Mammary epithelial cell (primary cell): Measurements from ENCODE around the gene VSTM4.

Experiments used
- EZH2 ChIP-seq: IDR thresholded peaks from 2 replicates; pipeline ENCODE4 v1.6.1; 2012; ENCODE audit warnings: low read length, inconsistent platforms, borderline replicate concordance
- TF ChIP-seq, protein P1 (sequence below), 2 donors: IDR thresholded peaks in 1 of 2; conservative IDR thresholded peaks in 1 of 2; 2 replicates each; pipeline ENCODE4 v1.5.1; 2011 to 2012; ENCODE audit warnings: inconsistent platforms in 2 of 2, low read length in 2 of 2, mild to moderate bottlenecking in 2 of 2, control low read depth in 1 of 2, low read depth in 1 of 2; ENCODE audit not compliant: insufficient read depth in 1 of 2; ENCODE audit errors: extremely low read depth in 1 of 2

DNA sequence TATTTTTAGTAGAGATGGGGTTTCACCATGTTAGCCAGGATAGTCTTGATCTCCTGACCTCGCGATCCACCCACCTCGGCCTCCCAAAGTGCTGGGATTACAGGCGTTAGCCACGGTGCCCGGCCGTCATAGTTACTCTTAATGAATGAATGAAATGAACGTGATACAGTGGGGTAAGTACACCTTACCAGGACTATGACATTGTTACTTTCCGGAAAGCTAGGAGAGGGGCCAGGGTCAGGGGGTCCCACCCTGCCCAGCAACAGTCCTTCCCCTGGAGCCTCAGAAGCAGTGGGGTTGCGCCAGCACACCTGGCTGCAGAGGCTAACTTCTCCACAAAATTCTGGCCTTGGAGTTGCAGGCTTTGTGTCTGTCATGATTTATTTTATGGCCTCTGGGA, 21.4 kb downstream of the VSTM4 start:
- TF ChIP-seq, protein P1, sequence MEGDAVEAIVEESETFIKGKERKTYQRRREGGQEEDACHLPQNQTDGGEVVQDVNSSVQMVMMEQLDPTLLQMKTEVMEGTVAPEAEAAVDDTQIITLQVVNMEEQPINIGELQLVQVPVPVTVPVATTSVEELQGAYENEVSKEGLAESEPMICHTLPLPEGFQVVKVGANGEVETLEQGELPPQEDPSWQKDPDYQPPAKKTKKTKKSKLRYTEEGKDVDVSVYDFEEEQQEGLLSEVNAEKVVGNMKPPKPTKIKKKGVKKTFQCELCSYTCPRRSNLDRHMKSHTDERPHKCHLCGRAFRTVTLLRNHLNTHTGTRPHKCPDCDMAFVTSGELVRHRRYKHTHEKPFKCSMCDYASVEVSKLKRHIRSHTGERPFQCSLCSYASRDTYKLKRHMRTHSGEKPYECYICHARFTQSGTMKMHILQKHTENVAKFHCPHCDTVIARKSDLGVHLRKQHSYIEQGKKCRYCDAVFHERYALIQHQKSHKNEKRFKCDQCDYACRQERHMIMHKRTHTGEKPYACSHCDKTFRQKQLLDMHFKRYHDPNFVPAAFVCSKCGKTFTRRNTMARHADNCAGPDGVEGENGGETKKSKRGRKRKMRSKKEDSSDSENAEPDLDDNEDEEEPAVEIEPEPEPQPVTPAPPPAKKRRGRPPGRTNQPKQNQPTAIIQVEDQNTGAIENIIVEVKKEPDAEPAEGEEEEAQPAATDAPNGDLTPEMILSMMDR (conservative IDR thresholded peaks at IDR 0.05 in 1 of 2, IDR thresholded peaks at IDR 0.05 in 1 of 2; ENCODE audit: extremely low read depth in 1 of 2, insufficient read depth in 1 of 2, low read depth in 1 of 2, low read length in 2 of 2) = no peak
- TF ChIP-seq EZH2 = no peak
